Endothelial cell of umbilical vein (primary cell): ENCODE results near the gene DAGLB. TPM values are rescaled to one million over a fixed set of nuclear protein-coding genes. Genes with fewer than 3 reads are reported as not detected.

Experiments
- BruUV-seq: library from RNA; stranded (reverse); fragments of 400-500 nt; replicated peaks from 2 replicates; lab custom pipeline; 2021; lab: Mats Ljungman, UMichigan
- CTCF ChIA-PET: fragments of 300-600, 350-600 bp; sonication (Branson Sonifier 250); formaldehyde crosslinking; loops from one replicate; lab custom pipeline; 2021; ENCODE audit warnings: antibody characterized with exemption, inconsistent platforms; lab: Charles Lee
- POLR2A ChIA-PET: fragments of 300-600, 350-600 bp; sonication (Branson Sonifier 250); formaldehyde crosslinking; loops from one replicate; lab custom pipeline; 2021; ENCODE audit warnings: antibody characterized with exemption, inconsistent platforms; lab: Charles Lee
- DNase-seq: peaks from one replicate; pipeline ENCODE4 v3.0.0-alpha.2; 2011; ENCODE audit warnings: low read depth, low spot score
- FAIRE-seq: peaks from 2 replicates; lab custom pipeline; 2011; peaks lifted over from hg19 to GRCh38; lab: Jason Lieb, UNC
- H2AFZ ChIP-seq: 2 replicates; pipeline ENCODE4 v1.6.0; 2012; ENCODE audit warnings: low read depth, low read length, control low read depth, inconsistent platforms
- H3K27ac ChIP-seq: 2 replicates; pipeline ENCODE4 v1.5.1; 2011; ENCODE audit warnings: low read depth, mild to moderate bottlenecking, control low read depth, low read length, moderate library complexity; ENCODE audit not compliant: insufficient read depth
- H3K27me3 ChIP-seq, 2 experiments: 2 replicates each; pipeline versions ENCODE4 v1.6.0 to v1.6.1; 2011; ENCODE audit warnings: low read length in 2 of 2, mixed read lengths in 1 of 2; ENCODE audit not compliant: control insufficient read depth in 2 of 2, insufficient read depth in 2 of 2
- H3K36me3 ChIP-seq, 2 experiments: 2 replicates in 1 of 2; 3 replicates in 1 of 2; pipeline ENCODE4 v1.5.1; 2011; ENCODE audit warnings: low read length in 2 of 2, mild to moderate bottlenecking in 1 of 2, moderate library complexity in 1 of 2; ENCODE audit not compliant: control insufficient read depth in 2 of 2, insufficient read depth in 2 of 2; ENCODE audit errors: extremely low read depth in 1 of 2
- H3K4me1 ChIP-seq: 3 replicates; pipeline ENCODE4 v1.5.1; 2011; ENCODE audit warnings: mild to moderate bottlenecking, low read length; ENCODE audit not compliant: control insufficient read depth, insufficient read depth; ENCODE audit errors: extremely low read depth
- H3K4me2 ChIP-seq: 2 replicates; pipeline ENCODE4 v1.6.1; 2011; ENCODE audit warnings: low read length, control low read depth, mixed read lengths; ENCODE audit not compliant: insufficient read depth
- H3K4me3 ChIP-seq, 3 experiments: fragments of 200-600 bp in 1 of 3; sonication (generic), shearing (Covaris generic) in 1 of 3; replicated peaks in 1 of 3; 2 replicates each; pipeline ENCODE4 v1.5.1; 2011 to 2016; ENCODE audit warnings: control low read depth in 3 of 3, low read length in 3 of 3, mild to moderate bottlenecking in 2 of 3, inconsistent platforms in 1 of 3, low read depth in 1 of 3, moderate library complexity in 1 of 3; ENCODE audit not compliant: insufficient read depth in 1 of 3
- H3K79me2 ChIP-seq: 2 replicates; pipeline ENCODE4 v1.6.0; 2012; ENCODE audit warnings: low read length, inconsistent platforms; ENCODE audit not compliant: control insufficient read depth, insufficient read depth
- H3K9ac ChIP-seq: replicated peaks from 2 replicates; pipeline ENCODE3; 2011; ENCODE audit warnings: low read length, control low read depth; ENCODE audit not compliant: insufficient read depth; ENCODE audit errors: extremely low read depth
- H3K9me1 ChIP-seq: replicated peaks from 3 replicates; pipeline ENCODE4 v1.6.0; 2011; ENCODE audit warnings: mild to moderate bottlenecking, low read length; ENCODE audit not compliant: control insufficient read depth, insufficient read depth; ENCODE audit errors: extremely low read depth
- H3K9me3 ChIP-seq: replicated peaks from 2 replicates; pipeline ENCODE4 v1.5.1; 2012; ENCODE audit warnings: low read length, inconsistent platforms; ENCODE audit not compliant: control insufficient read depth, insufficient read depth
- H4K20me1 ChIP-seq: replicated peaks from 2 replicates; pipeline ENCODE3; 2011; ENCODE audit warnings: mild to moderate bottlenecking, low read length; ENCODE audit not compliant: control insufficient read depth, insufficient read depth; ENCODE audit errors: extremely low read depth
- EZH2 ChIP-seq: IDR thresholded peaks from 2 replicates; pipeline ENCODE4 v1.6.1; 2012; ENCODE audit warnings: borderline replicate concordance, low read depth, mild to moderate bottlenecking, moderate library complexity, low read length, inconsistent platforms; ENCODE audit not compliant: severe bottlenecking
- FOS ChIP-seq: IDR thresholded peaks from 2 replicates; pipeline ENCODE4 v1.6.1; 2011; ENCODE audit warnings: mild to moderate bottlenecking, low read length, moderate library complexity, borderline replicate concordance; ENCODE audit not compliant: insufficient read depth
- GATA2 ChIP-seq: IDR thresholded peaks from 2 replicates; pipeline ENCODE4 v1.7.0; 2011; ENCODE audit warnings: low read depth, mild to moderate bottlenecking, moderate library complexity, mixed read lengths, low read length; ENCODE audit not compliant: insufficient read length, insufficient read depth
- JUN ChIP-seq: IDR thresholded peaks from 2 replicates; pipeline ENCODE4 v1.6.1; 2011; ENCODE audit warnings: borderline replicate concordance, low read depth; ENCODE audit not compliant: insufficient read length, insufficient read depth
- MYC ChIP-seq: IDR thresholded peaks from one replicate; pipeline ENCODE4 v1.6.1; 2011; ENCODE audit warnings: mild to moderate bottlenecking, low read depth, low read length
- POLR2A ChIP-seq: IDR thresholded peaks from 2 replicates; pipeline ENCODE4 v1.6.1; 2012; ENCODE audit warnings: low read depth, mild to moderate bottlenecking, control low read depth, low read length
- POLR2AphosphoS5 ChIP-seq: IDR thresholded peaks from 2 replicates; pipeline ENCODE4 v1.6.1; 2012; ENCODE audit warnings: low read depth, mild to moderate bottlenecking, control low read depth, low read length, moderate library complexity; ENCODE audit not compliant: insufficient read depth
- dilution Hi-C: fragments of 300-500 bp; cut with MboI; formaldehyde crosslinking; loops from one replicate; pipeline ENCODE4 v1.15.0; 2019; ENCODE audit warnings: low sequenced_read_pairs; ENCODE audit not compliant: extremely low pct_ligation_motif_present
- intact Hi-C: fragments of 100-400 bp; cut with micrococcal nuclease; formaldehyde crosslinking; loops from one replicate; pipeline ENCODE4 v1.10.0; 2022
- polyA plus RNA-seq, 4 experiments: library from polyadenylated mRNA; depleted of rRNA in 3 of 4; stranded (reverse) in 3 of 4; unstranded in 1 of 4; fragments of >200 nt; gene quantifications; 2 replicates each; pipeline versions ENCODE4 v1.2.1 to v1.2.3, GENCODE V29; 2011 to 2012; ENCODE audit warnings: missing spikeins in 1 of 4
- total RNA-seq: library from RNA; stranded (reverse); gene quantifications from 2 replicates; pipeline ENCODE4 v1.2.3, GENCODE V29; 2021
- TF ChIP-seq, protein P1 (sequence below): IDR thresholded peaks from 2 replicates; pipeline ENCODE4 v1.6.1; 2011; ENCODE audit not compliant: insufficient read depth, insufficient read length
- TF ChIP-seq, protein P2 (sequence below), 2 donors: IDR thresholded peaks; 1 replicate in 1 of 2; 2 replicates in 1 of 2; pipeline ENCODE4 v1.5.1; 2011; ENCODE audit warnings: low read length in 2 of 2, mild to moderate bottlenecking in 2 of 2, moderate library complexity in 2 of 2, control low read depth in 1 of 2, inconsistent platforms in 1 of 2, low read depth in 1 of 2; ENCODE audit not compliant: insufficient read depth in 1 of 2; ENCODE audit errors: extremely low read depth in 1 of 2

Gene DAGLB
- total and polyA plus RNA-seq, 2 donors (not counting 3 experiments of a cell fraction or from before 2014, with no cell fraction given): 28.2 to 48.2 TPM

DNA sequence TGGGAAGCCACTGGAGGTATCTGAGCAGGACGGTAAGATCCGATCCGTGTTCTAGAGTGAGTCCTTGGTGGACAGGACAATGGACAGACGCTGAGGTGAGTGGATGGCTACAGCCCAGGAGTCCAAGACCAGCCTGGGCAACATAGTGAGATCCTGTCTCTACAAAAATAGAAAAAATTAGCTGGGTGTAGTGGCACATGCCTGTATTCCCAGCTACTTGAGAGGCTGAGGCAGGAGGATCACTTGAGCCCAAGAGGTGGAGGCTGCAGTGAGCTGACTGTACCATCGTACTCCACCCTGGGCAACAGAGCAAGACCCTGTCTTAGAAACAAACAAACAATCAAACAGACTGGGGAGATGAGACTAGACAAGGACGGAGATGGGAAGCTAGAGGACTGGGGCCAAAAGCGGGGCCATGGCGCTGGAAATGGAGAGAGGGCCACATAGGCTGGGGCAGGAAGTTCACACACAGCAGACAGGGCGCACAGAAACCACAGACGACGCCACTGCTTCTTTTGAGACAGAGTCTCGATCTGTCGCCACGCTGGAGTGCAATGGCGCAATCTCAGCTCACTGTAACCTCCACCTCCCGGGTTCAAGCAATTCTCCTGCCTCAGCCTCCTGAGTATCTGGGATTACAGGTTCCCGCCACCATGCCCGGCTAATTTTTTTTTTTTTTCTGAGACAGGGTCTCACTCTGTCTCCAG, 24.7 kb downstream of the DAGLB start:
- no peak for TF ChIP-seq EZH2
- TF ChIP-seq, protein P1, sequence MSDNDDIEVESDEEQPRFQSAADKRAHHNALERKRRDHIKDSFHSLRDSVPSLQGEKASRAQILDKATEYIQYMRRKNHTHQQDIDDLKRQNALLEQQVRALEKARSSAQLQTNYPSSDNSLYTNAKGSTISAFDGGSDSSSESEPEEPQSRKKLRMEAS: no peak
- no peak for TF ChIP-seq FOS
- no peak for TF ChIP-seq POLR2AphosphoS5
- TF ChIP-seq, protein P2, sequence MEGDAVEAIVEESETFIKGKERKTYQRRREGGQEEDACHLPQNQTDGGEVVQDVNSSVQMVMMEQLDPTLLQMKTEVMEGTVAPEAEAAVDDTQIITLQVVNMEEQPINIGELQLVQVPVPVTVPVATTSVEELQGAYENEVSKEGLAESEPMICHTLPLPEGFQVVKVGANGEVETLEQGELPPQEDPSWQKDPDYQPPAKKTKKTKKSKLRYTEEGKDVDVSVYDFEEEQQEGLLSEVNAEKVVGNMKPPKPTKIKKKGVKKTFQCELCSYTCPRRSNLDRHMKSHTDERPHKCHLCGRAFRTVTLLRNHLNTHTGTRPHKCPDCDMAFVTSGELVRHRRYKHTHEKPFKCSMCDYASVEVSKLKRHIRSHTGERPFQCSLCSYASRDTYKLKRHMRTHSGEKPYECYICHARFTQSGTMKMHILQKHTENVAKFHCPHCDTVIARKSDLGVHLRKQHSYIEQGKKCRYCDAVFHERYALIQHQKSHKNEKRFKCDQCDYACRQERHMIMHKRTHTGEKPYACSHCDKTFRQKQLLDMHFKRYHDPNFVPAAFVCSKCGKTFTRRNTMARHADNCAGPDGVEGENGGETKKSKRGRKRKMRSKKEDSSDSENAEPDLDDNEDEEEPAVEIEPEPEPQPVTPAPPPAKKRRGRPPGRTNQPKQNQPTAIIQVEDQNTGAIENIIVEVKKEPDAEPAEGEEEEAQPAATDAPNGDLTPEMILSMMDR (IDR thresholded peaks at IDR 0.05; ENCODE audit: extremely low read depth in 1 of 2, insufficient read depth in 1 of 2, low read depth in 1 of 2, low read length in 2 of 2): no peak
- no peak for TF ChIP-seq MYC
- no peak for TF ChIP-seq JUN
- TF ChIP-seq GATA2: no peak
- no peak for TF ChIP-seq POLR2A
- H4K20me1 ChIP-seq: no peaks in the 10 kb centered on the region
- H3K36me3 ChIP-seq: peaks cover 2 to 23% of the 10 kb centered on the region in 2 experiments
- H3K27me3 ChIP-seq: no peaks in the 10 kb centered on the region
- no peak overlapping the region for H3K9ac ChIP-seq
- H3K9me1 ChIP-seq: no peaks in the 10 kb centered on the region
- no peak overlapping the region for H3K4me3 ChIP-seq
- no peak for DNase-seq
- H3K4me1 ChIP-seq: no peaks in the 10 kb centered on the region
- no peak overlapping the region for H2AFZ ChIP-seq
- no peak overlapping the region for H3K4me2 ChIP-seq
- no peak for FAIRE-seq
- H3K9me3 ChIP-seq: no peaks in the 10 kb centered on the region
- intact Hi-C loops: no loop called here
- H3K79me2 ChIP-seq: no peaks in the 10 kb centered on the region
- POLR2A ChIA-PET: no interaction called here
- CTCF ChIA-PET: interaction anchor here (1.3 kb wide), 1 partner anchor 14 kb away, joined by 3 read pairs; no protein-coding TSS in a partner anchor
- dilution Hi-C loops: no loop called here
- H3K27ac ChIP-seq: no peak overlapping the region
- BruUV-seq: no TSS peak
